ENCODE measurements around the gene CNTNAP2.

- TF ChIP-seq CTCF (IDR thresholded peaks at IDR 0.05) (no peak), POLR2A (IDR thresholded peaks at IDR 0.05) (no peak)
Observed at GRCh38 chr7:146659732-146660131, 543.1 kb downstream of the CNTNAP2 start.

Measured in heart left ventricle (tissue), 13 donors.